ENCODE results near the gene RXRG.
"Not testable (repeated sequence)": the region's sequence is repeated elsewhere in the genome, so short reads cannot be mapped to it uniquely, and the experiment has no call there.

The RXRG gene

DNA sequence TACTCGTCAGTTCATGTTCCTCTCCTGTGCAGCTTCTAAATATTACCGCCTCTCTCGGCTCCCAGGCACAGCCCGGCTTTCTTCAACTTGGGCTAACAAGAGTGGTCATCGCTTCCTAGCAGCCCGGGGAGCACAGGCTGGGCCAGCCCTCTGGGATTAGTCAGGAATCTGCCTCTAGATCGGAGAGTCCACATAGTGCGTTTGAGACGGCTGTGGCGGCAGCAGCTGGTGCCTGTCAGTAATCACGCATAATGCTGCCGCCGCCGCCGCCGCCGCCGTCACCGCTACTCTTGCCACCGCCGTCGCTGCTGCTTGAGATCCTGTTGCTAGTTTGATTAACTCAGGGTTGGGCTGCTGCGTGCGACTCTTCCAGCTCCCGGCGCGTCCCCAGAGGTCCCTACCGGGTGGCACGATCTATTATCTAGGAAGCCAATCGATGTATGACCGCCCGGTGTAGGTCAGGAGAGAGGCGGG lies at the start of gene RXRG:
RXRG (minus strand) TSS at position 230 of the 474 bp plus-strand sequence. CDS start 233 bp downstream, outside the sequence.
- H3K4me3 ChIP-seq (ENCODE audit: low read depth, low read length): peak within 1 kb of the TSS; percentile 1

DNA sequence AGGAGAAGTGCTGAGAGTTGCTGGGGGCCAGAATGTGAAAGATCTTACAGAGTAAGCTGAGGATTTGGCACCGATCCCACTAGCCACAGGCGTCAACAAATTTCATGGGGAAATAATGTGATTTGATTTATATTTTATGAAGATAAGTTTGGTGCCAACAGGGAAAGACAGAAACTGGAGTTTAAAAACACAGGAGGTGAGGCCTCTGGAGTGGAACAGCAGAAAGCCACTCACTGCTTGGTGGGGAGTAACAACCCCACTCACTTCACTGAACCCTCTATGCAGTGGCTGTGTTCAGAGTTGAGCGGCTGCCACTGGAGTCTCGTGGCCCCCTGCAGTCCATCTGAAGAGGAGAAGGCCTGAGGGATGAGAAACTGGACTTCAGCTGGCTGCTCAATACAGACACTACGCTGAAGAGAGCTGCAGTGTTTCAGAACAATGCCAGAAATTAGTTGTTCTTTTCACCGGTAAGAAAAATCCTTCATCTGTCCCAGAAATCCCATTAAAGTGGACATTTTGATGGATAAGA lies 48.0 kb upstream of the RXRG start:
- no peak overlapping the region for H3K4me3 ChIP-seq (ENCODE audit: low read depth, low read length)

GRCh38 chr1:165490175-165490574 lies 45.2 kb upstream of the RXRG start:
- no peak overlapping the region for H3K4me3 ChIP-seq (ENCODE audit: low read depth, low read length)

GRCh38 chr1:165487921-165488320 lies 43.0 kb upstream of the RXRG start:
- H3K4me3 ChIP-seq (ENCODE audit: low read depth, low read length): no peak overlapping the region

GRCh38 chr1:165486663-165487062 lies 41.7 kb upstream of the RXRG start:
- no peak overlapping the region for H3K4me3 ChIP-seq (ENCODE audit: low read depth, low read length)

DNA sequence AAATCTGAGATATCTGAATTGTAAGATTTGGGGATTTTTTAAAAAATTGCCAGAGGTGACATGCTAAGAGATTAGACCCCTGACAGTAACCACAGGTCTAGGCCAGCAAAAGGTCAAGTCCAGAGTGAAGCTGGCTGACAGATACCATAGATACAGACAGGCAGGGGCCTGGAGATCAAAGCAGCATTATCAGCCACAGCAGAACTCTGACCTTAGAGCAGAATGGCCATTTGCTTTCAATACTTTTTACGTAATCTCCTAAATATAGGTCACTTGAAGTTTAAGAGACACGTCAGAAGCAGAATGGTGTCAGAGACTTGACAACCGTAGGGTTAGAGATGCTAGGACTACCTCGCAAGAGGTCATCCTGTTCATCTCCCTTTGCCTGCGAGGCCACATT lies 40.8 kb upstream of the RXRG start:
- no peak overlapping the region for H3K4me3 ChIP-seq (ENCODE audit: low read depth, low read length)

DNA sequence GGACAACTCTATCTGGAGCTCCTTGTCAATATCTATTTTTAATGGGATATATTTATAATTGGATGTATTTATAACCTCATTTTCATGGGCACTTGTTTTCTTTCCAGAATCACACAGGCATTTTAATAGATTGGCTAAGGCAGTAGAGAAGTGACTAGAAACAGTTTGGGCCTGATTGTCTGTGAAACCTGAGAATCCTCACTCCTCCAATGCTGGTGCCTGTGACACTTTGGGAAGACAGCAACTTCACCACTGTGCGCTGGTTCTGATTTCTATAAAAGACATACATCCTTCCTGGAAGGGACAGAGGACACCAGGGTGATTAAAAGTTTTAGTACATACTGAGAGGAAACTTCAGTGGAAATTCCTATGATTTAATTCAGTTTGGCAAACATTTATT lies 39.6 kb upstream of the RXRG start:
- no peak overlapping the region for H3K4me3 ChIP-seq (ENCODE audit: low read depth, low read length)

- H3K4me3 ChIP-seq (ENCODE audit: low read depth, low read length): no peak overlapping the region
Measured at GRCh38 chr1:165483412-165483811, 38.5 kb upstream of the RXRG start.

DNA sequence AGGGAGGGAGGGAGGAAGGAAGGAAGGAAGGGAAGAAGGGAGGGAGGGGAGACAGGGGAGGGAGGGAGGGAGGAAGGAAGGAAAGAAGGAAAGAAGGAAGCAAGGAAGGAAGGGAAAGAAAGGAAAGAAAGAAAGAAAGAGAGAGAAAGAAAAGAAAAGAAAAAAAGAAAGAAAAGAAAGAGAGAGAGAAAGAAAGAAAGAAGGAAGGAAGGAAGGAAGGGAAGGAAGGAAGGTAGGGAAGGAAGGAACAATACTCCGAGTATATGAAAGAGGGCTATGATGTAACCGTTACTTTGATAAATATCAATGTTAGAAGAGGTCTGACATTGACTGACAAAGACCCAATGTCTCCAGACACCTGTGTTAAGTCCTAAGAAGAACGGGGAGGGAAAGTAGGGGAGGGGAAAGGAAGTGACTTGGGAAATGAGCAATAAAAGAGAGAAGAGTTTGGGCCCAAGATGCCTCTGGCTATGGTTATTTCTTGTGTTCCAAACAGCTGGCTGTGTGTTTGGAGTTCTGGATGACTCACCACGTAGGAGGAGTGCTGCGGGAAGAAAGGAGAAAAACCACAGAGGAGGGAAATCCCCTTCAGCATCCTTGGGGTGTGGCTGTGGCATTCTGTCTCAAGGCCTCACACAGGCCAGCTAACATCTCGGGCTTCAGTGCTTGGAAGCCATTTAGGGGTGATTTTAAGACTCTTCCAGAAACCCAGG lies 37.0 kb upstream of the RXRG start:
- no peak overlapping the region for H3K4me3 ChIP-seq (ENCODE audit: low read depth, low read length)

DNA sequence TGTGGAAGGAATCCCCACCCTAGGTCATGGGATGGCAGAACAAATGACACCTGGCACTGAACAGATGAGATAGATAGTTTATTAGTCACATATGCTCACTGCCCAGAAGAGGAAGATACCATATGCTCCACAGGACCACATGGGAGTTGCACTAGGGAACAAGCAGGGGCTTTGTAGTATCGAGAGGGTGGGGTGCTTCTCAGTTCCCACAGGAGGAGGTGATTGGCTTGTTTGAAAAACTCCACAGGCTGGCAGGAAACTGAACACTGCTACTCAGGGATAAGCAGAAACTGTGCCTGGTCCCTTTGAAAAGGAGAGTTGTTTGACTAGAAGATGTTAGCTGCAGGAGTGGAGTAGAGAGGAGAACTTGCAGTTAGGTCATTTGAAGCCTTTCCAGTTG lies 31.9 kb upstream of the RXRG start:
- no peak overlapping the region for H3K4me3 ChIP-seq (ENCODE audit: low read depth, low read length)

GRCh38 chr1:165474196-165474595 lies 29.3 kb upstream of the RXRG start:
- no peak overlapping the region for H3K4me3 ChIP-seq (ENCODE audit: low read depth, low read length)

DNA sequence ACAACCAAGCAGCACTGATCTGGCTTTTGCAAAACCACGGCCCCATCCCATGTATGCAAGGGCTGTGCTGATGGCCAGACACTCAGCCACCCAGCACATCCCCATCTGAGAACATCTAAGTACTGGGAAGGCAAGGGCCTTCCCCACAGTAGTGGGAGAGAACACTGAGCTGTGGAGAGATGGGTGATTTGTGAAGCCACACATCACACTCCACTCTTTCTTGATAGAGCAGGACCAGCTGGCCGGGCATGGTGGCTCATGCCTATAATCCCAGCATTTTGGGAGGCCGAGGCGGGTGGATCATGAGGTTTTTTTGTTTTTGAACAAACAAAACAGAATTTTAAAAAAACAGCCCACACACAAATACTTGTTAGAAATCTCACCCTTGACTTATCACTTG lies 28.2 kb upstream of the RXRG start:
- no peak overlapping the region for H3K4me3 ChIP-seq (ENCODE audit: low read depth, low read length)

- H3K4me3 ChIP-seq (ENCODE audit: low read depth, low read length): no peak overlapping the region
Measured at GRCh38 chr1:165468726-165469249, 23.9 kb upstream of the RXRG start.

DNA sequence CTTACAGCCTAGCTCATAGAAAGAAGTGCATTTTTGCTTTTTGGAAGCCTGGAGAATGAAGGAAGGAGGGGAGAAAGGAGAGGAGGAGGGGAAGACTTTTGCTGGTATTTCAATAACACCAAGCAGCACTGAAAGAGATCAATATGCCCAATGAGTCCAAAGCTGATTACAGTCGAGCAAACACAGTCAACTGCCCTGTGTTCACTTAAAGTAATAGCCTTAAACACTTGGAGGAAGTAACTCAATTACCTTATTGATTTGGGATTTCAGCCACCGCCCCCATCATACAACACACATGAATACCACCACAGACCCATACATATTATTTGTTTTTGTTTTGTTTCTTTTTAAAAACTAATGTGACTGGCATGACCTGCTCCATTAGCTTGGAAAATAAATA lies 23.3 kb upstream of the RXRG start:
- H3K4me3 ChIP-seq (ENCODE audit: low read depth, low read length): no peak overlapping the region

DNA sequence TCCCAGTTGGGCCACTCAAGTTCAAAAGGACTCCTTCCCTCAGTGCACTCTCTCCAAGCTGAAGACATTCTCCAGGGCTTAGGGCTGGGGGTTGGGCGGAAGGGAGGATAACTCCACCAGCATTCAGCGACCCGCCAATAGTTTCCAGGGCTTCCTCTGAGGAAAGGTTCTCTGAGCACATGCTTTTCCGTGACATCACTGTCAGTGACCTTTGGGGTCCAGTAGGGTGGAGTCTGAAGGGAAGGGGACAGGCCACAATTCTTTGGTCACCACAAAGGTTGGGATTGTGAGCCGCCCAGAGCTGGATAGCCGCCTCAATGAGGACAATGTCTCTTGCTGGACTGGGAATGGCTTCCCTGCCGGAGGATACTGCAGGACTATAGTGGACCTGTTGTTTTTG lies 22.8 kb upstream of the RXRG start:
- no peak overlapping the region for H3K4me3 ChIP-seq (ENCODE audit: low read depth, low read length)

GRCh38 chr1:165463978-165464377 lies 19.1 kb upstream of the RXRG start:
- H3K4me3 ChIP-seq (ENCODE audit: low read depth, low read length): no peak overlapping the region

DNA sequence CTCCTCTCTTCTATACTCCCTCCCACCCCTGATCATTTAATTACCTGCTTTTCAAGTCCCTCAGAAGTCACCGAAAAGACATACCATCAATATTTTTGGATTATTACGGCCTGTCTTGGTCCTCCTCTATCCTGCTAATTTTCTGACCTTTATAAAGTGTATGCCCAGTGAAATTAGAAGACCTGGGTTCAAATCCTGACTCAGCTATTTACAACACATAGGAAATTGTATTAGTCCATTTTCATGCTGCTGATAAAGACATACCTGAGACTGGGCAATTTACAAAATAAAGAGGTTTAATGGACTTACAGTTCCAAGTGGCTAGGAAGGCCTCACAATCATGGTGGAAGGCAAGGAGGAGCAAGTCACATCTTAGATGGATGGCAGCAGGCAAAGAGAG lies 14.8 kb upstream of the RXRG start:
- H3K4me3 ChIP-seq (ENCODE audit: low read depth, low read length): not testable (repeated sequence)

DNA sequence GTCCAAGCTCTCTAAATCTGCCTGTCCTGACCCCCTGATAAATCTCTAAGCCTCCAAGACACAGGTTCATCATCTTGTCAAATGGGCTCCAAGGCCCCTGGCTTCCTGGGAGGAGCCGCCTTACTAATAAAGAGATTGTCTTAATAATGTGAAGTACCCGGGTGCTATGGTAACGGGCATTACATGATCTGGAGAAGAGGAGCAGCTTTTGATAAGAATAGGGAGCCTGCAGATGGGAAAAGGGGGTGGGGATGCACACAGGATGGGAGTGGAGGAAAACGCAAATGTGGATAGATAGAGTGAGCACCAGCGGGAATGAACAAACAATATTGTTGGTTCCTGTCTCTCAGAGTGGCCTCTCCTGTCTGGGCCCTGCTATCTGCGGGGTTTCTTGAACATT lies 11.9 kb upstream of the RXRG start:
- no peak overlapping the region for H3K4me3 ChIP-seq (ENCODE audit: low read depth, low read length)

- H3K4me3 ChIP-seq (ENCODE audit: low read depth, low read length): no peak overlapping the region
Measured at GRCh38 chr1:165456114-165456513, 11.2 kb upstream of the RXRG start.

DNA sequence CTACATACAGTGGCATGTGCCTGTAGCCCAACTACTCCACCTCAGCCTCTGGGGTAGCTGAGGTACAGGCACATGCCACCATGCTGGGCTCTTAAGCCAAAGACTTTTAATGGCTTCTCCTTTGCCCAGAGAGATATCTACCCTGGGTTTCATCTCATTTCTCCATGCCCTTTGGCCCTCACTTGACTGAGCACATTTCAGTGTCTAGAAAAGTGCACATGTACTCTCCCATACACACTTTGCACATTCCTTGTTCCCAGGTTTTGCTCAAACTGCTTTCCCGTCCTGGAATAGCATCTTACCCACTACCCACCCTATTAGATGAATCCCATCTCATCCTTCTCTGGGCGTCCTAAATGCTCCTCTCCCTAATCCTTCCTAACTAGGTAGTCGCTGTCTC lies 10.2 kb upstream of the RXRG start:
- H3K4me3 ChIP-seq (ENCODE audit: low read depth, low read length): no peak overlapping the region

GRCh38 chr1:165454091-165454610 lies 9.2 kb upstream of the RXRG start:
- H3K4me3 ChIP-seq (ENCODE audit: low read depth, low read length): no peak overlapping the region

- H3K4me3 ChIP-seq (ENCODE audit: low read depth, low read length): no peak overlapping the region
Measured at GRCh38 chr1:165452336-165453130, 7.6 kb upstream of the RXRG start.

Measured in iPS-11a (cell line).